Measurements from ENCODE around the gene ARMH4.

DNA sequence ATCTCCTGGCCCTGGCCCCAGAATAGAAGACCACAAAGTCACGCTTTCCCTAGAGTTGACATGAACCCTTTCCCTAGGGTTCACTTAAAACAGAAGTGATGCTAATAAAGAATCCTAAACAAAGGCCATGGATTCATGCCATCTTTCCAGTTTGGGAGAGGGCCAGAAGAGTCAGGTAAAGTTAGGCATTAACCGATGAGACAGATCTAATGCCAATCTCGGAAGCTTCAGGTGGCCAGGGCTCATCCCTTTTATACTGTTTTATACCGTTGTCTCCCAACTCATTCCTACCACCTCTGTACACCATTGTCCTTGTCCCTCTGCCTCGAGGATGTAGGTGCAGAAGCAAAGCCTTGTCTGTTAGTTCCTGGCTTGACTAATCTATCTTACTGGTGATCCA, 25.1 kb upstream of the ARMH4 start:
- TF ChIP-seq, protein P1, sequence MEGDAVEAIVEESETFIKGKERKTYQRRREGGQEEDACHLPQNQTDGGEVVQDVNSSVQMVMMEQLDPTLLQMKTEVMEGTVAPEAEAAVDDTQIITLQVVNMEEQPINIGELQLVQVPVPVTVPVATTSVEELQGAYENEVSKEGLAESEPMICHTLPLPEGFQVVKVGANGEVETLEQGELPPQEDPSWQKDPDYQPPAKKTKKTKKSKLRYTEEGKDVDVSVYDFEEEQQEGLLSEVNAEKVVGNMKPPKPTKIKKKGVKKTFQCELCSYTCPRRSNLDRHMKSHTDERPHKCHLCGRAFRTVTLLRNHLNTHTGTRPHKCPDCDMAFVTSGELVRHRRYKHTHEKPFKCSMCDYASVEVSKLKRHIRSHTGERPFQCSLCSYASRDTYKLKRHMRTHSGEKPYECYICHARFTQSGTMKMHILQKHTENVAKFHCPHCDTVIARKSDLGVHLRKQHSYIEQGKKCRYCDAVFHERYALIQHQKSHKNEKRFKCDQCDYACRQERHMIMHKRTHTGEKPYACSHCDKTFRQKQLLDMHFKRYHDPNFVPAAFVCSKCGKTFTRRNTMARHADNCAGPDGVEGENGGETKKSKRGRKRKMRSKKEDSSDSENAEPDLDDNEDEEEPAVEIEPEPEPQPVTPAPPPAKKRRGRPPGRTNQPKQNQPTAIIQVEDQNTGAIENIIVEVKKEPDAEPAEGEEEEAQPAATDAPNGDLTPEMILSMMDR (IDR thresholded peaks at IDR 0.05): no peak
- no peak for TF ChIP-seq POLR2A (IDR thresholded peaks at IDR 0.05)

Measured in suprapubic skin (tissue), 3 donors.